ENCODE data around the gene LGALS7.
"Not testable (repeated sequence)": the region's sequence is repeated elsewhere in the genome, so short reads cannot be mapped to it uniquely, and the experiment has no call there.

Gene LGALS7

DNA sequence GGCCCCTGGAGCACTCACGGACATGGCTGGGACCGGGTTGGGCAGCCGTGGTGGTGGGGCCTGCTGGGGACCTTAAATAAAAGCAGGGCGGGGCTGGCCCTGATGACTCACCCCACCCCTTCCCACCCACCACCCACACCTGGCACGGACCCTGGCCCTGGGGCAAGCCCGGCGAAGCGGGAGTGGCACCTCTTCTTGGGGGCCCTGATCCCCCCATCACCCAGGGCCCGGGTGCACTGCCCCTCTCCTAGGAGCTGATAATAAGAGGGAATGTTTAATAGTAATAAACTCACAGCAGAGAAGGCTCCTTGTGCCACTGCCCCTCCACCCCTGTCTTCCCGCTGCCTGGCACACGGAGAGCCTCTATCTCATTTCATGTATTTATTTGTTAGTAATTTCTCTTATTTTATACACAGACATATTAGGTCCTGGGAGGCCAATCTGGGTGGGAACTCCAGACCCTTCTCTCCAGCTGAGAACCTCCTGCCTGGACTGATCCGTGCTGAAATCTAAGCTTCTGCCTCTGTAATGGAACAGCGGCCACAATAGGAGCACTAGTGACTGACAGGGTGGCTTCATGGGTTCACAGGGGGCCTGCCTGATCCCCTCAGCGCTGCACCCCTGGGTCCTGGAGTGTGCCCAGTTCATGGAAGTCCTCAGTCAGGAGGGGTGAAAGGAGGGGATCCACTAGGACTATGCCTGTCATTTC, at the start of gene LGALS7:
TSS of gene LGALS7 (minus strand) at position 49 of the 709 bp plus-strand sequence. CDS start at position 24, 25 bp downstream.
- ATAC-seq (replicated peaks) (no peak), DNase-seq (no peak)
- peaks cover 4 to 7% of the 10 kb centered on the region in 2 donors for H3K4me1 Mint-ChIP-seq
- peaks cover 0 to 2% of the 10 kb centered on the region in 2 donors for H3K27me3 Mint-ChIP-seq
- H3K27ac Mint-ChIP-seq: no peak within 1 kb of the TSS
- no peaks in the 10 kb centered on the region for H3K9me3 Mint-ChIP-seq
- H3K4me3 Mint-ChIP-seq: no peak within 1 kb of the TSS
- no peaks in the 10 kb centered on the region for H3K36me3 Mint-ChIP-seq

DNA sequence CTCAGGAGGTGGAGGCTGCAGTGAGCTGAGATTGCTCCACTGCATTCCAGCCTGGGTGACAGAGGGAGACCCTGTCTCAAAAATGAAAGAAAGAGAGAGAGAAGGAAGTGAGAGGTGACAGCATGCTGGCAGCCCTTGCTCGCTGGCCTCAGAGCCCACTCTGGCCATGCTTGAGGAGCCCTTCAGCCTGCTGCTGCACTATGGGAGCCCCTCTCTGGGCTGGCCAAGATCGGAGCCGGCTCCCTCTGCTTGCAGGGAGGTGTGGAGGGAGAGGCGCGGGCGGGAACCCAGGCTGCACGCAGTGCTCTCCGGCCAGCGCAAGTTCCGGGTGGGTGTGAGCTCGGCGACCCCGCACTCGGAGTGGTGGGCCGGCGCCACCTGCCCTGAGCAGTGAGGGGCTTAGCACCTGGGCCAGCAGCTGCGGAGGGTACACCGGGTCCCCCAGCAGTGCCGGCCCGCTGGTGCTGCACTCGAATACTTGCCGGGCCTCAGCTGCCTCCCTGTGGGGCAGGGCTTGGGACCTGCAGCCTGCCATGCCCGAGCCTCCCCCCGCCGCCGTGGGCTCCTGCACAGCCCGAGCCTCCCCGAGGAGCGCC, 48.0 kb upstream of the LGALS7 start:
- H3K36me3 Mint-ChIP-seq: peaks cover 49 to 52% of the 10 kb centered on the region in 2 donors
- peak overlapping the region; percentile 75 for H3K27ac Mint-ChIP-seq
- not testable (repeated sequence) for DNase-seq

DNA sequence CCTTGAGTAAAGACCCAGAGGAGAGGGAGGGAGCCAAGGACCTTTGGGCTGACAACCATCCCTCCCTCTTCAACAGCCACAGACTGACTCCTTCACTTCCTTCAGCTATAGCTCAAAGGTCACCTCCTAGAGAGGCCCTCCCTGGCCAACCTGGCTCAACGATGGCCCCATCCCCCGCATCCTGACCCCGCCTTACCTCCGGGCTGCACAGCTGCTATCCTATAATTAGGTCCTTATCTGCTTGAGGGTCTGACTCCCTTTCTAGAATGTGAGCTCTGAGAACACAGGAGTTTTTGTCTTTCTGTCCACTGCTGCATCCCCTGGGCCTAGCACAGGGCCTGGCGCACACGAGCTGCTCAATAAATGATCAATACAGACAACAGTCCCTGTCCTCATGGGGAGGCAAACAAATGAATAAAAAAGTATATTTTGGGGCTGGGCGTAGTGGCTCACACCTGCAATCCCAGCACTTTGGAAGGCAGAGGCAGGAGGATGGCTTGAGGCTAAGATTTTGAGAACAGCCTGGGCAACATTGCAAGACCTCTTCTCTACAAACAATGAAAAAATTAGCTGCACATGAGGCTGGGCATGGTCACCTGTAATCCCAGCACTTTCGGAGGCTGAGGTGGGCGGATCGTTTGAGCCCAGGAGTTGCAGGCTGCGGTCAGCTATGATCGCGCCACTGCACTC, 46.1 kb upstream of the LGALS7 start:
- Mint-ChIP-seq H3K4me1 (peaks cover 5 to 20% of the 10 kb centered on the region in 2 donors), H3K27ac (peak overlapping the region; percentile 52)

More for the DNA sequence above, 48.0 kb upstream of the LGALS7 start:
- peaks cover 7 to 20% of the 10 kb centered on the region in 2 donors for H3K4me1 Mint-ChIP-seq
- not testable (repeated sequence) for H3K27me3 Mint-ChIP-seq; ATAC-seq (replicated peaks); H3K9me3 Mint-ChIP-seq; H3K4me3 Mint-ChIP-seq

DNA sequence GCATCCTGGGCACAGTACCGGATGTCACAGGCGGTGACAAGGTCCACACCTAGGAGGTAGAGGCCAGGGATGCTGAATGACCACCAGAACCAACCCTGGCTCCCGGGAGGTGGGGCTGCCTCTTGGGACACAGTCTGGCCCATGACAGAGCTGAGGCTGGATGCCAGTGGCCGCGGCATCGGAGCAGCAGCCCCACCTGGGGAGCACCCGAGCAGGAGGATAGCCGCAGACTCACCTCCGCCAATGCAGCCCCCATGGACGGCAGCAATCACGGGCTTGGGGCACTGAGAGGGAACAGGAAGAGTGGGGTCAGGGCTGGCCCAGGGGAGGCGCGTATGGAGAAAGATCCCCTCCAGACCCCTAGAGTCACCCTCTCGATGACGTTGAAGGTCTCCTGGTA, 43.8 kb upstream of the LGALS7 start:
- no peaks in the 10 kb centered on the region for H3K27me3 Mint-ChIP-seq
- ATAC-seq (replicated peaks) (no peak), DNase-seq (no peak)

More for the DNA sequence above, 46.1 kb upstream of the LGALS7 start:
- H3K4me3 Mint-ChIP-seq: no peak overlapping the region
- no peak for ATAC-seq (replicated peaks)
- H3K27me3 Mint-ChIP-seq: no peaks in the 10 kb centered on the region
- peaks cover 6 to 7% of the 10 kb centered on the region in 2 donors for H3K9me3 Mint-ChIP-seq
- DNase-seq: no peak
- H3K36me3 Mint-ChIP-seq: peaks cover 50 to 56% of the 10 kb centered on the region in 2 donors

DNA sequence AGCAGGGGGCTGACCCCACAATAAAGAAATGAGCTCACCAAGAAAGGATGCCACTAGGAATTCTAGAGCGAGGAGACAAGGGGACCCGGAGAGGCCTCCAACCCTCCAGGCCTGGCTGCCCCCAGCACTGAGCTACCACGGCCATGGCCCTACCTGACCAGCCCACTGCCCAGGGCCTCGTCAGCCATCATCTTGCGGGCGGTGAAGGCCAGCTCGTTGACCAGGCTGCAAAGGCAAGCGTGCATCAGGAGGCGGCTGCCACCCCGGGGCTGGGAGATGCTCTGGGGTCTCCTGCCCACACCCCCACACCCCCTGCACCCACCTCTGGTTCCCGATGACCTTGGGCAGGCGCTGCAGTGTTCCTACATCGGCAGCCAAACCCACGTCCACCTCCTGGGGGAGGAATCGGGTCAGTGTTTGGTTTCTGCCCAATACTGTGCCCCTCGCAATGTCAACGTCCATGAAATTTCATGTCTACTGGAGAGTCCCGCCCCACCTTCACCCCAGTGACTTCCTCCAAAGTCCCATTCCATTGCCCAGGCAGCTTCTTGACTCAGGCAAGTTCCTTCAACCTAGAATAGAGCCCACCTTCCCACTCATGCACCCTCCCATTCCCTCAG, 42.9 kb upstream of the LGALS7 start:
- Mint-ChIP-seq H3K27ac (no peak overlapping the region), H3K4me3 (no peak overlapping the region), H3K27me3 (no peaks in the 10 kb centered on the region), H3K9me3 (no peaks in the 10 kb centered on the region), H3K4me1 (peaks cover 1 to 13% of the 10 kb centered on the region in 2 donors), H3K36me3 (peaks cover 28 to 36% of the 10 kb centered on the region in 2 donors)
- ATAC-seq (replicated peaks) (no peak), DNase-seq (no peak)

More for the DNA sequence above, 43.8 kb upstream of the LGALS7 start:
- H3K36me3 Mint-ChIP-seq: peaks cover 33 to 36% of the 10 kb centered on the region in 2 donors
- peaks cover 1 to 13% of the 10 kb centered on the region in 2 donors for H3K4me1 Mint-ChIP-seq
- peak overlapping the region; percentile 3 for H3K27ac Mint-ChIP-seq
- H3K9me3 Mint-ChIP-seq: no peaks in the 10 kb centered on the region
- no peak overlapping the region for H3K4me3 Mint-ChIP-seq

DNA sequence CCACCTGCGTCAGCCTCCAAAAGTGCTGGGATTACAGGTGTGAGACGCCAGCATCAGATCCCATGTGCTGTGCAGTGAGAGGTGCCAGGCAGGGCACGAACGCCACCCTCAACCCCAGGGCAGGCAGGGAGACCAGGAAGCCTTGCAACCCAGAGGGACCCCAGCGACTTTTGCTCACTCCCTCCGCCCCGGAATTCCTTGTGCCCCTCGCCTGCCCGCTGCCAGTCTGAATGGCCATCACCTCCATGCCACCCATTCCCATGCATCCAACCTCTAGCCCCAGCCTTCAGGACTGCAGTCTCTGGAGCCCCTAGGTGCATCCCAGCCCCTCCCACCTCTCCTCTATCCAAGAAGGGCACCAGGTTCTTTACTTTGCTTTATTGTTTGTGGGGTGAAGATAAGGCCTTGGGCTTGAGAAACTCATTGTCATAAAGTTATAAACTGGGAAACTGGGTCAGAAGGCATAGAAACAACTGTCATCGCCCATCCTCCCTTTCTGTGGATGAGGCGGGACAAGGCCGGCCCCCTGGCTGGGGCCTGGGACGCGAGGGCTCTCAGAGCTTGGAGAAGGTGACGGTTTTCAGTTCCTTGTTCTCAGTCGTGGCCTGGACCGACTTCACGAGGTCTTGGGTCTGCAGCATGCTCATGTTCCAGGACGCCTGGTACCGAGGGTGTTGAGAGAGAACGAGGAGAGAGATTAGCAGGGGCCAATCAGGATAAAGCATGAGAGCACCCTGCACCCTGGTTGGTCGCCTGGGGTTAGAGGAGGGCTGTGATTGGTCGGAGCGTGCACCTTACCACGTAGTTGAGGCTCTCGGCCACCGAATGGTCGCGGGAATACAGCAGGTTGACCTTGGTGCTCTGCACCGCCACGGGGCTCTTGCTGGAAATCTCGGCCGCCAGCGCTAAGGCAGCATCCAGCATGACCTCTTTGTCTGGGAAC, 42.0 kb upstream of the LGALS7 start:
- ATAC-seq (replicated peaks): no peak

DNA sequence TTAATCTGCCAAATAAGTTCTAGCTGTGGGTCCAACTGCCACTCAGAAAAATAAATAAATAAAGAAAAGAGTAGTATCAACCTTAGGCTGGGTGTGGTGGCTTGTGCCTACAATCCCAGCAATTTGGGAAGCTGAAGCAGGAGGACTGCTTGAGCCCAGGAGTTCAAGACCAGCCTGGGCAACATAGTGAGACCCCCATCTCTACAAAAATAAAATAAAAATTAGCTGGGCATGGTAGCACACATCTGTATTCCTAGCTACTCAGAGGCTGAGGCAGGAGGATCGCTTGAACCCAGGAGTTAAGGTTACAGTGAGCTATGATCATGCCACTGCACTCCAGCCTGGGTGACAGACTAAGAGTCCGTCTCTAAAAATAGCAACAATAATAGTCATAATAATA, 40.6 kb upstream of the LGALS7 start:
- H3K27ac Mint-ChIP-seq; H3K4me3 Mint-ChIP-seq; H3K27me3 Mint-ChIP-seq; H3K9me3 Mint-ChIP-seq; DNase-seq; ATAC-seq (replicated peaks); H3K4me1 Mint-ChIP-seq: not testable (repeated sequence)
- H3K36me3 Mint-ChIP-seq: peaks cover 17 to 28% of the 10 kb centered on the region in 2 donors

More for the DNA sequence above, 42.0 kb upstream of the LGALS7 start:
- Mint-ChIP-seq H3K4me3 (no peak overlapping the region), H3K4me1 (peaks cover 0 to 6% of the 10 kb centered on the region in 2 donors), H3K36me3 (peaks cover 21 to 29% of the 10 kb centered on the region in 2 donors), H3K27ac (no peak overlapping the region), H3K27me3 (no peaks in the 10 kb centered on the region), H3K9me3 (no peaks in the 10 kb centered on the region)
- no peak for DNase-seq

DNA sequence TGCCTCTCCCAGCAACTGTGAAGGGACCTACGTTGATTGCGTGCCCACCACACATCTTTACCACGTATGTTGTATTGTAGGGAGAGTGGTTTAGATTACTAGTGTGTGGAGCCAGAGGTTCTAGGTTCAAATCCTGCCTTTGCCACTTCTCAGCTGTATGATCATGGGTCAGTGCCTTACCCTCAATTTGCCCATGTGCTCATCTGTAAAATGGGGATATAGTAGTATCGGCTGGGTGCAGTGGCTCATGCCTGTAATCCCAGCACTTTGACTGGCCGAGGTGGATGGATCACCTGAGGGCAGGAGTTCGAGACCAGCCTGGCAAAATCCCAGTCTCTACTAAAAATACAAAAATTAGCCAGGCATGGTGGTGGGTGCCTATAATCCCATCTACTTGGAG, 40.0 kb upstream of the LGALS7 start:
- H3K27me3 Mint-ChIP-seq: no peaks in the 10 kb centered on the region
- DNase-seq: no peak
- H3K36me3 Mint-ChIP-seq: peaks cover 17 to 28% of the 10 kb centered on the region in 2 donors
- H3K4me3 Mint-ChIP-seq: no peak overlapping the region
- H3K9me3 Mint-ChIP-seq: no peaks in the 10 kb centered on the region
- no peak for ATAC-seq (replicated peaks)
- H3K27ac Mint-ChIP-seq: no peak overlapping the region
- peaks cover 0 to 1% of the 10 kb centered on the region in 2 donors for H3K4me1 Mint-ChIP-seq

DNA sequence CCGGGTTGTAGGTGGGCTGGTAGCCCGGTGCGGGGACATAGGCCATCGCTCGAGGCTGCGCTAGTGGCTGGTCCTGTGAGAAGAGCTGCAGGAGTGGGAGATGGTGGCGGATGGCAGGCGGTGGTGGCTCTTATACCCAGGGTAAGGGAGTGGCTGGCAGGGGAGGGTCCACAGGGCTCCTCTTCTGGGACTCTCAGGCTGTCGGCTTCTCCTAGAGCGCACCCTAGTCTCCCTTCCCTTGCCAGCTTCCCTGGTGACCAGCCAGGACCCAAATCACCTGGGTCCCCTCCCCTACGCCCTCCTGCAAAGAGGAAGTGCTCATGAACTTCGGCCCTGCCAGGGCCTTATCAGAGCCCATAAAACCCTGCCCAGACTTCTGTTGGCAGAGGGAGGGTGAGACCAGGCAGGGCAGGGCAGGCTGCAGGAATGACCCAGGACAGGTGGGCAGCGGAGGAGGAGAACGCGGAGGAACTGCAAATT, 39.6 kb upstream of the LGALS7 start, which contains the start of gene LGALS4:
TSS of gene LGALS4 (minus strand) at position 105 of the 480 bp plus-strand sequence. CDS start at position 46, 59 bp downstream.
- no peak within 1 kb of the TSS for H3K27ac Mint-ChIP-seq
- peaks cover 17 to 31% of the 10 kb centered on the region in 2 donors for H3K36me3 Mint-ChIP-seq
- no peak within 1 kb of the TSS for H3K4me3 Mint-ChIP-seq
- no peak for DNase-seq
- no peaks in the 10 kb centered on the region for H3K9me3 Mint-ChIP-seq
- no peak for ATAC-seq (replicated peaks)
- H3K4me1 Mint-ChIP-seq: peaks cover 0 to 3% of the 10 kb centered on the region in 2 donors
- H3K27me3 Mint-ChIP-seq: no peaks in the 10 kb centered on the region

DNA sequence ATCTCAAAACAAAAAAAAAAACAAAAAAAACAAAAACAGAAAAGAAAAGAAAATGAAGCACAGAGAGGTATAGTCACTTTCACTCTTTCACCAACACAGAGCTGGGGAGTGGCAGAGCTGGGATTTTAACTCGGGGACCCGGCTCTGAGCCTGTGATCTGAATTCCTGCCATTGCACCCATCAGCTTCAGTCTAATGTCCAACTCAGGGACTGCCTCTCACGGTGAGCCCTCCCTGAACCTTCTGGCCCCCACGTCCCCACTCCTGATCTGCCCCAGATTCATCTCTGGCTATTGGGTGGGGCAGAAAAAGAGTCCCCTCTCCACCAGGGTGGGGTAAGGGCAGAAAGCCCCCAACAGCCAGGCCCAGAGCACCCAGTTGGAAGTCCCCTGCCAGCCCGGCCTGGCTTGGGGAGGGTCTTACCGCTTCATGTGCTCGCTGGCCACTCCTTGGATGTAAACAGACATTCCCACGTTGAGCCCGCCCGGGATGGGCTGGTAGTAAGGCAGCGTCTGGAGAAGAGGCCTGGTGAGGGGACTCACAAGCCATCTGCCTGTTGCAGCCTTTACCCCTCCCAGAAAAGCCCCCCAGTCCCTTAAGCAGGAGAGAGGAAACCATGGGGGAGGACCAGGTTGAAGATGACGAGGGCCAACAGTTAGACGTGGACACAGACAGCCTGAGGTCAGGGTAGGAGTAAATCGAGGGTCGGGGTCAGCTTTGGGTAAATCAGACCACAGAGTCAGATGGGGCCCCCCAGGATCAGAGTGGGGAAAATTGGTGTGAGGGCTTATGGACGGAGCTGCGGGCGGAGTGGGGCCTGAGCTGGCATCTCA, 38.9 kb upstream of the LGALS7 start:
- Mint-ChIP-seq H3K27me3 (no peaks in the 10 kb centered on the region), H3K4me3 (no peak overlapping the region), H3K9me3 (no peaks in the 10 kb centered on the region), H3K36me3 (peaks cover 16 to 30% of the 10 kb centered on the region in 2 donors), H3K27ac (no peak overlapping the region), H3K4me1 (peaks cover 4 to 6% of the 10 kb centered on the region in 2 donors)
- DNase-seq (no peak), ATAC-seq (replicated peaks) (no peak)

DNA sequence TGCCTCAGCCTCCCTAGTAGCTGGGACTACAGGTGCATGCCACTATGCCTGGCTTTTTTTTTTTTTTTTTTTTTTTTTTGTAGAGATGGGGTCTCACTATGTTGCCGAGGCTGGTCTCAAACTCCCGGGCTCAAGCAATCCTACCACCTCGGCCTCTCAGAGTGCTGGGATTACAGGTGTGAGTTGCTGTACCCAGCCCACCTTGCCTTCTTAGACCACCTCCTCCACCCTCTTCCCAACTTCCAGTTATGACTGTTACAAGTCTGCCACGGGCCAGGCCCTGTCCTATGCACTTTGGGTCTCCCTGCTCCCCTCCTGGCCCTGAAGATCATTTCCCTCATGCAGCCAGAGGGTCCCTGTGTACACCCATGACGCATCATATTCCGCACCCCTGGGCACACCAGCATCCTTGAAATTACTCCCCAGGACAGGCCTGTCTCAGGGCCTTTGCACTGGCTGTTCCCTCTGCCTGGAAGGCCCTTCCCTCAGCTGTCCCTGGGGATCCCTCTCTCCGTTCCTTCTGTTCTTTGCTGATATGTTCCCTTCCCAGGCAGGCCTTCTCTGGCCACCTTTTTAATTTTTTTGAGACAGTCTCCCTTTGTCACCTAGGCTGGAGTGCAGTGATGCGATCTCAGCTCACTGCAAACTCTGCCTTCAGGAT, 36.4 kb upstream of the LGALS7 start:
- no peak for ATAC-seq (replicated peaks)
- no peaks in the 10 kb centered on the region for H3K27me3 Mint-ChIP-seq
- DNase-seq: no peak
- peaks cover 12 to 13% of the 10 kb centered on the region in 2 donors for H3K4me1 Mint-ChIP-seq
- no peak overlapping the region for H3K27ac Mint-ChIP-seq
- H3K9me3 Mint-ChIP-seq: no peaks in the 10 kb centered on the region
- H3K36me3 Mint-ChIP-seq: peaks cover 3 to 18% of the 10 kb centered on the region in 2 donors
- no peak overlapping the region for H3K4me3 Mint-ChIP-seq

DNA sequence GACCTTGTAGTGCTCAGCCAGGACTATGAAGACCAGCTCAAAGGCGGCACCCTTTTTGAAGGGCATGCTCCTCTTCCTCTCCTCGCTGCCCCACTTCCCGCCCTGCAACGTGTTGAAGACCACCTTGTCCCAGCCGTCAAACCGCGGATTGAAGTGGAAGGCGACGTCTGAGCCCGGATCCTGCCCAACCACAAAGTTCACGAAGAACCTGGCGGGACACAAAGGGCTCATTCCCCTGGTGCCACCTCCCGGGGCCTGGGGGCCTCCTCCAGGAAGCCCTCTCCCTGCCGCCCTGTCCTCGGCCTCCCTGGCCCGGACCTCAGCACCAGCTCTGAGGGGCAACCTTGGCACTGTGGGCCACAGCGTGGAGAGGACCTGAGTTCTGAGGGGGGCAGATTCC, 35.4 kb upstream of the LGALS7 start:
- no peak overlapping the region for H3K4me3 Mint-ChIP-seq
- no peaks in the 10 kb centered on the region for H3K9me3 Mint-ChIP-seq
- H3K36me3 Mint-ChIP-seq: peaks cover 5 to 25% of the 10 kb centered on the region in 2 donors
- DNase-seq (no peak), ATAC-seq (replicated peaks) (no peak)
- no peaks in the 10 kb centered on the region for H3K27me3 Mint-ChIP-seq
- H3K27ac Mint-ChIP-seq: no peak overlapping the region
- H3K4me1 Mint-ChIP-seq: peaks cover 12 to 13% of the 10 kb centered on the region in 2 donors

Measured in stimulated activated naive B cell treated with anti-CD40 and anti-IgM and Interleukin-4, amounts not matched to agents 10 μg/mL and 1 μg/mL and 100 μg/mL, for 72 hours (primary cell).